DMS79 treated with DMSO at 0.1 percent for 48 hours (cell line): Measurements from ENCODE around the gene LRP3.

ENCODE experiments used
- DNase-seq: peaks from one replicate; lab custom pipeline; 2025; lab: John Stamatoyannopoulos, UW

The LRP3 gene

GRCh38 chr19:33254245-33254824 is 60.2 kb downstream of the LRP3 start:
- no peak for DNase-seq

GRCh38 chr19:33255781-33256180 is 61.7 kb downstream of the LRP3 start:
- DNase-seq: no peak

- no peak for DNase-seq
Measured at GRCh38 chr19:33256261-33256660, 62.1 kb downstream of the LRP3 start.

- DNase-seq: no peak
Measured at GRCh38 chr19:33257828-33258227, 63.7 kb downstream of the LRP3 start.
